ENCODE measurements around the gene WNT3A.

WNT3A gene

DNA sequence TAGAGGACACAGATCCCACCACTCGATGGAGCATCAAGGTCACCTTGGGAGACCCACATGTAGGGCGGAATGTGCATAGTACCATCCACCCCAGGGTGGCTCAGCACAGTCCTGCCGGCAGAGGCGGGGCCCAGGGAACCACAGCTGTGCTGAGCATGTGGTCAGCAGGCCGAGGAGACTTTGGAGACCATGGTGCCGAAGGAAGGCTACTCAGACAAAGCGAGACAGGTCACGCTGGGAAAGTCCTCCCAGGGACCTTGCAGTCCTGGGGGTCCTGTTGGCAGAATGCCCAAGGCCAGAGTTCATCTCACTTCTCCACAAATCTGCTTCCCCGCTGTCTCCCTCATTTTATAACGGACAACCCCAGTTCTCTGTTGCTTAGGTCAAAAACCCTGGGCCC is 22.5 kb downstream of the WNT3A start:
- intact Hi-C loops (cut with DNase I): no loop called here
- peak in 4 of 10 donors; percentile 2 to 67 (median 20) for DNase-seq

DNA sequence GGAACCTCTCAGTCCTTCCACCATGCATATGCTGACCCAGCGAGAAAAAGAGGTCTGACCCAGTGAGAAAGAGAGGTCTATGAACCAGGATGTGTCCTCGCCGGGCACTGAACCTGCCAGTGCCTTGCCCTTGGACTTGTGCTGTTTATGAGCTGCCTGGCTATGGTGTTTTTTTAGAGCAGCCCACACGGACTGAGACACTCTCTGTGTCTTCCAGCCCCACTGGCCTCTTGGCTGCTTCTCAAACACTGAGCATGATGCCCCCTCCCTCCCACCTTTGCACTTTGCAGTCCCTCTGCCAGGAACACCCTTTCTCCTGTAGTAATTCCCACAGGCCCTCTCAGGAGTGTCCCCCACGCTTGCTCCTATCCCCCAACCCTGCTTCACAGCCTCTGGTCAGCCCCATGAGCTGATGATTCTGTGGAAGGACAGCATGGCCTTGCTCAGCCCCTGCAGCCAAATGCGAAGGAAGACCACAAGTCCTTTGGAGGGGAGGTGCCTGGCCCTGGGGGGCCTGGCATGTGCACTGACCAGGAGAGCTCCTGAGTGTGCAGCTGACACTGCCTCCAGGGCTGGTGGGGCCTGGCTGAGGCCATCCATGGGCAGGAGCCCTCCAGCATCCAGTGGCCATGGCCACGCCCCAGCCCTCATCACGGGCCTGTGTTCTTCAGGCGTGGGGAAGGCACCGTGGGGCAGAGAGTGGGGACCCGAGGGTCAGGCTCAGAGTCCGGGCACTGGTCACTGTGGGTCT is 23.8 kb downstream of the WNT3A start:
- DNase-seq: peak in 4 of 10 donors; percentile 13 to 81 (median 42)
- intact Hi-C loops (cut with DNase I): no loop called here

DNA sequence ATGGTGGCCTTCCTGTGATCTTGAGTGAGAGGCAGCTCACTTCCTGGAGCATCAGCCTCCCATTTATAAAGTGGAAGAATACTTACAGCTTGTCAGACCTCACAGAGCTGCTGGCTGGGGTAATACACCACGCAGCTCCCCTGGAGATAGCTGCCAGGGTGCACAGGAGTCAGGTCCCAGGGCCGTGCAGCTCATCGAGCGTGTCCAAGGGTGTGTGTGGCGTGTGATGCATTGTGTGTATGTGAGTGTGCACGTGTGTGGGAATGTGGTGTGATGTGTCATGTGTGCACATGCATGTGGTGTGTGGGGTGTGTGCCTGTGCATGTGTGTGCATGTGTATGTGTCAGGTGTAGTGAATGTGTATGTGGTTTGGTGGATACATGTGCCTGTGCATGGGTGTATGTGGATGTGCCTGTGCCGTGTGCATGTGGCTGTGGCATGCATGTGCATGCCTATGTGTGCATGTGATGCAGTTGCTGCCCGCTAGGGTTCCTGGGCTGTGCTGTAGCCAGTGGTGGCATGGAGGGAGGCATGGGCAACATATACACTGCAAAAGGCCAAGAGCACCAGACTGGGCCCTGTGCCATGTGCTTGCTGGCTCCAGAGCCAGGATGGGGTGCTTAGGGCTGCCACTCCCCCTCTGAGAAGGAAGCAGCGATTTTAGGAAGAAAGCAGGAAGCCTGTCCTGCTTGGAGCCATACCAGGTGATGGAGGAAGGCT is 24.6 kb downstream of the WNT3A start:
- intact Hi-C loops (cut with DNase I): no loop called here
- DNase-seq: peak in 3 of 10 donors; percentile 8 to 70 (median 57)

DNA sequence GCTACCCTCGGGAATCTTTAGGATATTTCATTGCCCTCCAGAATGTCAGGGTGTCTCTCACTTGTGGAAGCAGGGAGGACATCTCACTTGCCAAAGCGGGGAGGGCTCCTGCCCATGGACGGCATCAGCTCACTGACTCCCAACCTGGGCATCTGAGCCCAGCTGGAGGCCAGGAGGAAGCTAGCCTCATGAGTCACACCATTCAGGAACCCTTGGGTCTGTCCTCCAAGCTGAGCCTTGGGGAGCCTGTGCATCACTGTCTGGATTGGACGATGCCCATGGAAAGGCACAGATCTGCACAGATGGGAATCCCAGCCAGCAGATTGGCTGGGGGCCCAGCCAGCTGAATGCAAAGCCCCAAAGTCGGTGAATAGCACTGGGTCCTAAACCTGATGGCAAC is 25.2 kb downstream of the WNT3A start:
- intact Hi-C loops (cut with DNase I): no loop called here
- peak in 1 of 10 donors; percentile 10 for DNase-seq

DNA sequence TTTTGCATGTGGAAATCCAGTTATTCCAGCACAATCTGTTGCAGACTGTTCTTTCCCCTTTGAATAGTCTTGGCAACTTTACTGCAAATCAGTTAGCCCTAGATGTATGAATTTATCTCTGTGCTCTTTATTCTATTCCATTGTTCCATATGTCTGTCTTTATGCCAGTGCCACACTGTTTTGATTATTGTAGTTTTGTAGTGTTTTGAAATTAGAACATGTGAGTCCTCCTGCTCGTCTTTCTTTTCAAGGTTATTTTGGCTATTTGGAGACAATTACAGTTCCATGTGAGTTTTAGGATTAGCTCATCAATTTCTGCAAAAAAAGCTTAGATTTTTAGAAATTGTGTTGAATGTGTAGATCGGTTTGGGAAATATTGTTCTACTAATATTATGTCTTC is 26.6 kb downstream of the WNT3A start:
- intact Hi-C loops (cut with DNase I): no loop called here
- no peak for DNase-seq

DNA sequence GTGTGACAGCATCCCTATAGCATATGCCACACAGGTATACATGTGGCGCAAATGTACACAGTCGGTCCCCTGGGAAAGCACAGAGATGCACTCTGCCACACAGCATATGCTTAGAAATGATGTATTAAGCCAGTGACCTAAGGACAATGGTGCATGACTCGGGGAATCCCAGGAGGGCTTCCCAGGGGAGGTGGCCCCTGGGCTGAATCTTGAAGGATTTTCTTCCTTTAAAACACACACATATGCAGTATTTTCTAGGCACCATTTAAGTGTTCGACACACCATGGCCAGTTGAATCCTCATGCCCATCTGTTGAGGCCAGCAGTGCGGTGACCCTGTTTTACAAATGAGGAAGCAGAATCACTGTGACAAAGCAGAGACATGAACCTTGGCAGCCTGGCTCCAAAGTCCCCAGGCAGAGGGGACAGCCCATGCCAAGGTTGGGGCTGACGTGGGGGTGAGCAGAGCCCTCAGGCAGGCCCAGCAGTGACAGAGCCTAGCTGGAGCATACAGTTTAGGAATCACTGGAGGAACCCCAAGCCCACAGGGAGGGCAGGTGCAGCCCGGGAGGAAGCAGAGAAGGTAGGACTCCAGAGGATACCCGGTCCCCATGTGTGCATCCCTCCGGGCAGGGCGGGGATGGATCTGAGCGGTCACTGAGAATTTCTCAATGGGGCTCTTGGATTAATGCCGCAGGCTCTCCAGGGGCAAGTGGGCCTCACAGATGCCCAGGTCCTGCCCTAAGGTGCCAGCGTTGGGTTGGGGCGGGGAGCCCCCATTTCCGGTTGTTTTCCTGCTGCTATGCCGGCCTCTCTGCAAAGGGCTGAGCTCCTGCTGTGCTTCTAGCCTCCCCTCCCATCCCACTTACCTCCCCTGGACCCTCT is 28.4 kb downstream of the WNT3A start:
- peak in 3 of 10 donors; percentile 14 to 62 (median 56) for DNase-seq
- intact Hi-C loops (cut with DNase I): no loop called here

DNA sequence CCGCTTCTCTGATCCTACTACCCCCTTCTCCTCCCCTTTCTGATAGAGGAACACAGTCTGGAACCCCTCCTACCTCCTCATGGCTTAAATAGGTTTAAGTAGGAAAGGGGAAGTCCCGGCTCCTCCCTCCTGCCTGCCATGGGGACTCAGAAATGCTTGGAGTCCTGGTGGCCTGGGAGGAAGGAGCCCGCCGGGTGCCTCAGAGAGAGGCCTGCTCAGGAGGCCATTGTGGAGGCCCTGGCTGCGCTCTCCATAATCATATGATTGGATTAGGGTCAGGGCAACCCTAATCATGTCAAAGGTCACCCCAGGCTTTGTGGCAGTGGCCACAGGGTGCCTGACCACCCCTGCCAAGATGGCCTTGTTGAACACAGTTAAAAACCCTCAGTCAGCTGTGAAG is 29.0 kb downstream of the WNT3A start:
- intact Hi-C loops (cut with DNase I): no loop called here
- peak in 2 of 10 donors; percentile 4 to 64 for DNase-seq

DNA sequence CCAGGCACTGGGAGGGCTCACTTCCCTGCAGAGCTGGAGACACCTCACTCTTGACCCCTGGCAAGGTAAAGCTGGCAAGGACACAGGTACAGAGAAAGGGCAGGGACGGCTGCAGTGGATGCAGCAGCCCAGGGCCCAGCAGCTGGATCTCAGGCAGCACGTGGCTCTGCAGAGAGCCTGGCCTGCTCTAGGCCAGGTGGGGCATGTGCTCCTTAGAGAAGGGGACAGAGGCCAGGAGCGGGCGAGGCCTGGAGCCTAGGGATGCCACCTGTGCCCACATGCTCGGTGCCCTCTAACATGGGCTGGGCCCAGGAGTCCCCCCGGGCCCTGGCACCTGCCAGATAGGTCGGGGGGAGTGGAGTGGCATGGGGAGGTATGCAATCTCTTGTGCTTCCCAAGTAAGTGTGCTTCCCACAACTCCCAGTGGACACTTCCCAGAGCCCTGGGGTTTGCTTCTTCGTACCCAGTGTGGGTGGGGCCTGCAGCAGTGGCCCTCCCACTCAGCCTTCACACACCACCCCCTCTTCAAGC is 30.0 kb downstream of the WNT3A start:
- intact Hi-C loops (cut with DNase I): no loop called here
- peak in 3 of 10 donors; percentile 5 to 60 (median 48) for DNase-seq

DNA sequence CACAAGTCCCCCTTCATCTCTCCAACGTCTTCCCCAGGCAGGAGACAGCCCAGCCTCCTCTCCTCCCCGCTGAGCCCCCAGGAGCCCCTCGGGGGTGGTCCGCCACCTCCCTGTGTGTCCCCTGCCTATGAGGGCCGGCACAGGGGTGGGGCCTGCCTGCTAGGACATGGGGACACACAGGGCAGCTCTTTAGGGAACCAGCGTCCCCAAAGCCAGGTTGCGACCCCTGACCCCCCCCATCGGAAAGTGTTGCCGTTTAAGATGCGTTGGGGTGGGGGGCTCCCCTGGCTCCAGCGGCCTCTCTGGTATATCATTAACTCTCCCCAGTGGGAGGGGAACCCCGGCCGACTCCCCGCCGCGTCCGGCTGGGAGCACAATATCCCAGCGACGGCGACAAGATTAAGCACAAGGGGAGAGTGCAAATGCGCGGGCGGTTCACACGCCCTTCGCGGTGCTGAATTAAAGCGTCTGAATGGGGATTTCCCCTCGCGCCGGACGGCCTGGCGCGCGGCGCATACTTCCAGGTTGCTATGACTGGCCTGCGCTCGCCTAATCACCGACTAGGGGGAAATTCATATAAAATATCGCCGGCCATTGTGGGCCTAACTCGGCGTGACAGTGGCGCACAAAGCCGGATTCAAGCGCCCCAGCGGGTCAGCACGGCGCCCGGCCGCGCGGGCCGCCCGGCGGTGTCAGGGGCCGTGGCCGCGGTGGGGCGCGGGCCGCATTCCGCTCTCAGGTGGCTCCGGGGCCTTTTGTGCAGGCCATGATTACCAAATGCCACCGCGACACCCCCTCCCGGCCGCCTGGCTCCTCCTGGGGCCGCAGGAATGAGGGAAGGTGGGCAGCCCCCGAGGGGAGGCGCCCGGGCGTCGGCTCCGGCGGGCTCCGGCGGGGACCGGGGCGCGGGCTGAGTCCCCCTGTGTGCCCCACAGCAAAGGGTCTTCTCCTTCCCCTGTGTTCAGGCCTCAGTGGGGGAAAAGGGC is 30.9 kb downstream of the WNT3A start:
- peak in 4 of 10 donors; percentile 10 to 69 (median 32) for DNase-seq
- intact Hi-C loops (cut with DNase I): no loop called here

DNA sequence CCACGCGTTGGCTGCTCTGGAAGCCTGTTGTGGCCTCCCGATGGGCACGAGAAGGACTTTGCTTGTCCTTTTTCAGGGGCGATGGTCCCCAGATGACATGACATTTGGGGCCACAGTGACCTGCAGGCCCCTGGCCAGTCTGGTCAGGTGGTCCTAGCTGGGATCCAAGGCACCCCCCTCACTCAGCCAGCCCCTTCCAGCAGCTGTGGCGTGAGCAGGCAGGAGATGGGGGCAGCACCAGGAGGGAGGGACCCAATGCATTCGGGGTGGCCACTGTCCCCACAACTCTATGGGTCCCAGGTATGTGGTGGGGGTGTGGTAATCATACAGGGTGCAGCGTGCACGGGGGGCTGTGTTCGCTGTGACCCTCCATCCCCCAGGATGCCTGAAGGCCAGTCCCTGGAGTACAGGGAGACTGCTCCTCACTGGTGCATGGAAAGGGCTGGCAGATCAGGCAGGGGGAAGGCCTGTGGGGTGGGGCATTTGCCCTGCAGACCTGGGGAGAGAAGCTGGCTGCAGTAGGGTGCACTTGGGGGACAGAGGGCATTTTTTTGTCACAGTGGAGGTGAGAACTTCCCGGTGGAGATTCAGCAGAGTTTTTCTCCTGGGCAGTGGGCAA is 31.7 kb downstream of the WNT3A start:
- intact Hi-C loops (cut with DNase I): no loop called here
- DNase-seq: peak in 4 of 10 donors; percentile 2 to 56 (median 24)

DNA sequence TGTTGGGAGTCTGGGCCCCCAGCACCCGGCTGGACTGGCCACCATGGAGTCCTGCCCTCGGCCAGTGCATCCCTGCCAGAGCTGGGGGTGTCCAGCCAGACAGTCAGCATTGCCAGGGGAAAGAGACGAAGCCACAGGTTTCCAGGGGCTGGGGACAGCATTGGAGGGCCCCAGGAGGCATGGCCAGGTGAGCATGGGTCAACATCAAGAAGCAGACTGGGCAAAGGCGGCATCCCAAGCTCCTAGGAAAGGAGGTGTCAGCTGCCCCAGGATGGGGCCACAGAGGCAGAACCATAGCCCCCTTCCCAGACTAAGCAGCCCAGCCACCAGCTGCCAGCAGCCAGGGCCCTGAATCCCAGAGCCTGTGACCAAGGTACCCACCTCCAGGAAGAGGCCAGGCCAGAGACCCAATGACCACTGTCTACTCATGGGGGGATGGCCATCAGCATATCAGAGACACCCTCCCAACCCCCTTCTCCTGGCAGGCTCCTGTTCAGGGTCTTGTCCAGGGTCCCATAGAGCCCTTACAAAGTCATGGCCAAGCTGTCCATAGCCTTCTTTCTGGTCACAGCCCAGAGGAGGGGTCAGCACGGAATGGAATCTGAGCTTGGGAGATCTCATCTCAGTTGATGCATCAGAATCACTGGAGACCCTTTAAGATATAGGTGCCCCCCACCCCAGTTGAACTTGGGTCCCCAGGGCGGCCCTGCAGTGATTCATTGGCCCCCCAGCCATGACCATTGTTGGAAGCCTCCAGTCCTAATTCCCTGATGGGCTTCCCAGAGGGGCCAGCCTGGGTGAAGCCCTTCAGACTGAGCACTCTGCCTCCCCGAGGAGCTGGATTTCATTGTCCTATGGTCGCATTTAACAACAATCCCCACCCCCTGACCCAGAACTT is 32.5 kb downstream of the WNT3A start:
- intact Hi-C loops (cut with DNase I): no loop called here
- DNase-seq: peak in 3 of 10 donors; percentile 11 to 73 (median 54)

DNA sequence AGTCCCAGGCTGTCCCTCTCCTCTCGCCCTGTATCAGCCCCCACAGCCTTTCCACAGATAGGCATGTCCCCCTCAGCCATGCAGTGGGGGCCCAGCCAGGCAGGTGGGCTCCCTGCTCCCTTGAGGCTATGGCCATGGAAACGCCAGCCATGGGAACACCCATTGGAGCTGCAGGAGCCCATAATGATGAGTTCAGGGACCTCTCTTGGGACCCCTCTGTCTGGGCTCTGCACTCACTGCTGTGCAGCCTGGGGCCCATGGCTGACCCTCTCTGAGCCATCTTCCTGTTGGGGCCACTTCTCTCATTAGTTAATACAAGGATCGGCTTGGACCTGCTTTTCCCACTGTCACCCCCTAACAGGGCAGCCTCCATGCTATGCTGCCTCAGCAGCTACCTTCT is 33.2 kb downstream of the WNT3A start:
- DNase-seq: peak in 4 of 10 donors; percentile 4 to 61 (median 28)
- intact Hi-C loops (cut with DNase I): no loop called here

DNA sequence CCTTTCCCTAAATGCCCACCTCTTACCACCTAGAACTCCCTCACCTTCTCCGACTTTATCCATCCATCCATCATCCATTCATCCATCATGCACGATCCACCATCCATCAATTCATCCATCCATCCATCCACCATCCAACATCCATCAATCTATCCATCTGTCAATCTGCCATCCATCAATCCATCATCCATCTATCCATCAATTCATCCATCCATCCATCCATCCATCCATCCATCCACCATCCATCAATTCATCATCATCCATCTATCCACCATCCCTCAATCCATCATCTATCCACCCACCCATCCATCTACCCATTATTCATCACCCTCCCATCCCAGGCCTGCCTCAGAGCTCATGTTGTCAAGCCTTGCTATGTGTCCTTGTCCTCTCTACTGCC is 34.5 kb downstream of the WNT3A start:
- intact Hi-C loops (cut with DNase I): no loop called here
- DNase-seq: peak in 1 of 10 donors; percentile 16

DNA sequence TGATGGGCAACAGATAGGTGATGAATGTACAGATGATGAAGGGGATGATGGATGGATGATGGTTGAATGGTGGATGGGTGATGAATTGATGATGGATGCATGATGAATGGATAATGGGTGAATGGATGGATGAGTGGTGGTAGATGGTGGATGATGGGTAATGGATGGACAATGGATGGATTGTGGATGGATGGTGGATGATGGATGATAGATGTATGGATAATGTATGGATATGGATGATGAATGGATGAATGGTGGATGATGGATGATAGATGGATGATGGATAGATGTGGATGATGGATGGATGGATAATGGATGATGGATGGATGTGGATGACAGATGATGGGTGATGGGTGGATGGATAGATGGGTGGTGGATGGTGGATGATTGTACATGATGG is 35.7 kb downstream of the WNT3A start:
- no peak for DNase-seq
- intact Hi-C loops (cut with DNase I): no loop called here

DNA sequence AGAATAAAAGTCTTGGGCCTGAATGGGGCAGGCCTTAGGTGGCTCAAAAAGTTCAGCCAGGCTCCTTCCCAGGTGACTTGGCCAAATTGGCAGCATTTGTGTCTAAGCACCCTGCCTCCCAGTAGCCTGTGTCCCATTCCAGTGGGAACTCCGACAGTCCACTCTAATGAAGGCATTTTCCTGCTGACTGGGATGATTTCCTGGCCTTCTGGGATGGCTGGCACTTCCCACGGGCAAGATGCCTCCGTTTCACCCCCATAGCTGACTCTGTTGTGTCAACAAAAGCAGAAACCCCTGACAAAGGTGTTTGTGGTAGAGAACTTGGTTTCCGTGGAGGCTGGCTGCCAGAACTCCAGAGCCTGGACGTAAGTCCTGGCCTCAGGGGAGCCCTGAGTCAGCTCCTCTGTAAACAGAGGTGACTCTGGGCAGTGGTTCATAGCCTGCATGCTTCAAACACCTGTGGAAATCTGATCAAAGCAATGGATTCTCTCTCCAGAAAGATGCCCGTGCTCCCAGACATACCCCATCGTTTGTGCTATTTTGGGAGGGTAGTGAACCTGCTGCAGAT is 36.6 kb downstream of the WNT3A start:
- intact Hi-C loops (cut with DNase I): no loop called here
- DNase-seq: peak in 2 of 10 donors; percentile 15 to 18

DNA sequence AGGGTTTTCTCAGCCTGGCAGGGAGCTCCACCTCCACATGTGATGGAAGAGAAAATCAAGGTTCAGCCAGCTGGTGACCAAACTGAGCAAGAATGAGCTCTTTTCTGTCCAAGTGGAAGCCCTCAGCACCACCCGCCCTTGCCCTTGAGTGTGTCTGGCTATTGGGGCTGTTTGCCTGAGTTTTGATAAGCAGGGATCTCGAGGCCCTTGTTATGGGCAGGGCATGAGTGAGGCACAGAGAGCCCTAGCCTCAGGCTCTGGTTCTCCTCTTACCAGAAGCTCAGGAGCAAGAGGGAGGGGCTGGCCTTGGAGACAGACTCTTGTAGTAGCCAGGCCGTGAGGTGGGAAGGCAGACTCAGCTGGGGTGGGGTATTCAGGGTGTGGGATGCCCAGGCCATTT is 38.2 kb downstream of the WNT3A start:
- intact Hi-C loops (cut with DNase I): no loop called here
- no peak for DNase-seq

DNA sequence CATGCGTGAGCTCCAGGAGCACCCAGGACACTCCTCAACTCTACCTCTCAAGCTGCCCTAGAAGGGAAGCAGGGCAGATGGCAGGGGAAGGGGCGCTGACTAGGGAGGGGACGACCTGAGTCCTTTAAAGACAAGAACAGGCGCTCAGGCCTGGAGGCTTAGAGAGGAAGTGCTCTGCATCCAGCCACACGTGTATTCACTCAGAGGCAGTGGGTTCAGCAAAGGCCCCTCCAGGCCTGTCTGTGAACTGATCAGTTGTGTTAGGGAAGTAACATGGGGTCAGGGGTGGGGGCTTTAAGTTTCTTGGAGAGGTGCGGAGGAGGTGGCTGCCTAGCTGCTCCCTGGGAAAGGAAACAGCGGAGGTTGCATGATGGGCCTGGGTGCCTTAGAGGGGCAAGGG is 38.6 kb downstream of the WNT3A start:
- DNase-seq: no peak
- intact Hi-C loops (cut with DNase I): no loop called here

DNA sequence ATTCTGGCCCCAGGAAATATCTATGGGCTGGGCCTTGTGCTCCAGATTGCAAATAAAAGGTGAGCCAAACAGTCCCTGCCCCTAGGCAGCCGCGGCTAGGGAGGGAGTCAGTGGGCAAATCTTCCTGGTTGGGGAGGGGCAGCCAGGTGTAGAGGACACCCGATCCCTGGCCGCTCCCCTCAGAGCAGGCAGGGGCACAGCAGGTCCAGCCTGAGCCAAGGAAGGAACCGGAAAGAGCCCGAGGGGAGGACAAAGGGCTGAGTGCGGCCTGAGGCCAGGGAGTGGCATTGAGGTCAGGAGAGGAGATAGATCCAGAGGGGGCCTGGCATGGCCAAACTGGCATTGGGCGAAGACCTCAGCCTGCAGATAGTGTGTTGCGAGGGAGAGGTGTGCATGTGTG is 39.1 kb downstream of the WNT3A start:
- intact Hi-C loops (cut with DNase I): no loop called here
- DNase-seq: no peak

All from posterior cingulate gyrus (tissue), 11 donors.